Loucy (cell line): ENCODE data around the gene AKT1S1.
A peak's percentile ranks its signal among the peaks of the same experiment; 100 is the strongest.

Source experiments
- H2AFZ ChIP-seq: fragments of 200-600 bp; sonication (generic); 2 replicates; pipeline ENCODE4 v1.6.0; 2016; ENCODE audit warnings: antibody characterized with exemption, mild to moderate bottlenecking, low read length, moderate library complexity
- H3F3A ChIP-seq: fragments of 200-600 bp; 2 replicates; pipeline ENCODE4 v1.6.0; 2016; ENCODE audit warnings: antibody characterized with exemption, low read depth, mild to moderate bottlenecking
- H3K27me3 ChIP-seq: fragments of 200-600 bp; sonication (generic); 2 replicates; pipeline ENCODE4 v1.6.1; 2014; ENCODE audit warnings: low read length, mild to moderate bottlenecking; ENCODE audit not compliant: insufficient read depth, poor library complexity, severe bottlenecking
- H3K36me3 ChIP-seq: fragments of 200-600 bp; sonication (generic); 2 replicates; pipeline ENCODE4 v1.6.1; 2016; ENCODE audit warnings: low read length; ENCODE audit not compliant: insufficient read depth
- H3K4me1 ChIP-seq: fragments of 200-600 bp; sonication (generic); 2 replicates; pipeline ENCODE4 v1.5.1; 2014; ENCODE audit warnings: low read length, mild to moderate bottlenecking; ENCODE audit not compliant: insufficient read depth, poor library complexity, severe bottlenecking
- H3K4me2 ChIP-seq: fragments of 200-600 bp; sonication (generic); 2 replicates; pipeline ENCODE4 v1.6.0; 2014; ENCODE audit warnings: antibody characterized with exemption, low read length, low read depth, mild to moderate bottlenecking; ENCODE audit not compliant: poor library complexity, severe bottlenecking
- H3K4me3 ChIP-seq: fragments of 200-600 bp; sonication (generic); 2 replicates; pipeline ENCODE4 v1.5.1; 2014; ENCODE audit warnings: low read length, mild to moderate bottlenecking, mixed read lengths; ENCODE audit not compliant: poor library complexity, severe bottlenecking
- H3K79me2 ChIP-seq: fragments of 200-600 bp; sonication (generic); 2 replicates; pipeline ENCODE4 v1.6.1; 2014; ENCODE audit warnings: low read length; ENCODE audit not compliant: insufficient read depth
- H3K9ac ChIP-seq: fragments of 200-600 bp; sonication (generic); 2 replicates; pipeline ENCODE4 v1.6.0; 2014; ENCODE audit warnings: mild to moderate bottlenecking, low read depth, low read length, moderate library complexity; ENCODE audit not compliant: poor library complexity, severe bottlenecking
- H3K9me2 ChIP-seq: fragments of 200-600 bp; sonication (generic); replicated peaks from 2 replicates; pipeline ENCODE4 v1.6.1; 2016; ENCODE audit warnings: low read depth, low read length, mixed read lengths
- H3K9me3 ChIP-seq: fragments of 200-600 bp; sonication (generic); 2 replicates; pipeline ENCODE4 v1.6.1; 2014; ENCODE audit warnings: mild to moderate bottlenecking, antibody characterized with exemption, low read length, low read depth; ENCODE audit not compliant: insufficient read depth
- H4K20me1 ChIP-seq: fragments of 200-600 bp; sonication (generic); 2 replicates; pipeline ENCODE4 v1.6.0; 2014; ENCODE audit warnings: antibody characterized with exemption, low read length, mild to moderate bottlenecking; ENCODE audit not compliant: insufficient read depth, poor library complexity, severe bottlenecking
- EZH2phosphoT487 ChIP-seq: fragments of 200-600 bp; IDR thresholded peaks from 2 replicates; pipeline ENCODE4 v1.6.1; 2018; ENCODE audit warnings: antibody characterized with exemption, mild to moderate bottlenecking, moderate library complexity, borderline replicate concordance
- TF ChIP-seq, protein P1 (sequence below): fragments of 200-600 bp; sonication (generic); conservative IDR thresholded peaks from 2 replicates; pipeline ENCODE4 v1.5.1; 2014; ENCODE audit warnings: mild to moderate bottlenecking, antibody characterized with exemption, low read length

The AKT1S1 gene

DNA sequence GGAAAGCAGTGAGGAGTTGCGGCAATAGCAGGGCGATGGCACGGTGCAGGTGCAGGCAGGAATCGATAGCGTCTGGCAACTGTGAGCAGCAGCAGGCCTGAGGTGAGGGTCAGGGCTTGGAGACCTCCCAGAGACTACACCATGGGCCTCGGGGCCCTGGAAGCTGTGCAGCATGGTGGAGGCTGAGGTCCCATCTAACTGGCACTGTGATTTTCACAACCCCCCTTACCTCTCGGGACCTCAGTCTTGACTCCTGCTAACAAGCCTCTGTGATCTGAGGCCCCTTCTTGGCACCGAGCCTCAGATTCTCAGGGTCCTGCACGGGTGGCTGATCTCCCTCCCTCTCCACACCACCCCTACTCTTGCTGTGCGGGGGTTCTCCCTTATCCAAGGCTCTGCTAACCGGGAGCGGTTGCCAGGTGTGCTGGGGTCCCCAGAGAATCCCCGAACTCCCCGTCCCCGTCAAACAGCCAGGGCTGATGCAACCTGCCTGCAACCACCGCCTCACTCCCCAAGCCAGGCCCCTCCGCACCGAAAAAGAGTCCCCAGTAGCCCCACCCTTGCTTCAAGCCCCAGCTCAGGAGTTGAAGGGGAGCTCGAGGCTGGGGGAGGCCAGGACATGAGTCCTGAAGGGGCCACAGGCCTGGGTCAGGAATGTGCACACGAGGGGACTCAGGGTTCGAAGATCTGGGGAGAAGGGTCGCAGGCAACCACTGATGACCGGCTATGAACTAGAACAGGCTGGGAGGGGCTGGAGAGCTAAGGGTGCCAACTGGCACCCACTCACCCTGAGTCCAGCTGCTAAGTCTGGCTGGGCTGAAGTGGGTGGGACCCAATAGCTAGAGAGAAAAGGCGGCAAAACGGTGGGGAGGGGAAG is 47.1 kb upstream of the AKT1S1 start:
- Histone ChIP-seq H3K9ac (peak overlapping the region; percentile 65), H3K4me1 (peaks cover 56% of the 10 kb centered on the region), H3K9me3 (no peaks in the 10 kb centered on the region), H2AFZ (no peak overlapping the region), H4K20me1 (peaks cover 92% of the 10 kb centered on the region), H3K4me3 (peak overlapping the region; percentile 69), H3K79me2 (peaks cover 100% of the 10 kb centered on the region), H3K36me3 (peaks cover 35% of the 10 kb centered on the region; the same call in 1 of the 2 replicates), H3K27me3 (peaks cover 7% of the 10 kb centered on the region), H3F3A (no peaks in the 10 kb centered on the region), H3K9me2 (no peaks in the 10 kb centered on the region), H3K4me2 (peak overlapping the region; percentile 96)
- no peak for TF ChIP-seq EZH2phosphoT487
- TF ChIP-seq, protein P1, sequence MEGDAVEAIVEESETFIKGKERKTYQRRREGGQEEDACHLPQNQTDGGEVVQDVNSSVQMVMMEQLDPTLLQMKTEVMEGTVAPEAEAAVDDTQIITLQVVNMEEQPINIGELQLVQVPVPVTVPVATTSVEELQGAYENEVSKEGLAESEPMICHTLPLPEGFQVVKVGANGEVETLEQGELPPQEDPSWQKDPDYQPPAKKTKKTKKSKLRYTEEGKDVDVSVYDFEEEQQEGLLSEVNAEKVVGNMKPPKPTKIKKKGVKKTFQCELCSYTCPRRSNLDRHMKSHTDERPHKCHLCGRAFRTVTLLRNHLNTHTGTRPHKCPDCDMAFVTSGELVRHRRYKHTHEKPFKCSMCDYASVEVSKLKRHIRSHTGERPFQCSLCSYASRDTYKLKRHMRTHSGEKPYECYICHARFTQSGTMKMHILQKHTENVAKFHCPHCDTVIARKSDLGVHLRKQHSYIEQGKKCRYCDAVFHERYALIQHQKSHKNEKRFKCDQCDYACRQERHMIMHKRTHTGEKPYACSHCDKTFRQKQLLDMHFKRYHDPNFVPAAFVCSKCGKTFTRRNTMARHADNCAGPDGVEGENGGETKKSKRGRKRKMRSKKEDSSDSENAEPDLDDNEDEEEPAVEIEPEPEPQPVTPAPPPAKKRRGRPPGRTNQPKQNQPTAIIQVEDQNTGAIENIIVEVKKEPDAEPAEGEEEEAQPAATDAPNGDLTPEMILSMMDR, result no peak

DNA sequence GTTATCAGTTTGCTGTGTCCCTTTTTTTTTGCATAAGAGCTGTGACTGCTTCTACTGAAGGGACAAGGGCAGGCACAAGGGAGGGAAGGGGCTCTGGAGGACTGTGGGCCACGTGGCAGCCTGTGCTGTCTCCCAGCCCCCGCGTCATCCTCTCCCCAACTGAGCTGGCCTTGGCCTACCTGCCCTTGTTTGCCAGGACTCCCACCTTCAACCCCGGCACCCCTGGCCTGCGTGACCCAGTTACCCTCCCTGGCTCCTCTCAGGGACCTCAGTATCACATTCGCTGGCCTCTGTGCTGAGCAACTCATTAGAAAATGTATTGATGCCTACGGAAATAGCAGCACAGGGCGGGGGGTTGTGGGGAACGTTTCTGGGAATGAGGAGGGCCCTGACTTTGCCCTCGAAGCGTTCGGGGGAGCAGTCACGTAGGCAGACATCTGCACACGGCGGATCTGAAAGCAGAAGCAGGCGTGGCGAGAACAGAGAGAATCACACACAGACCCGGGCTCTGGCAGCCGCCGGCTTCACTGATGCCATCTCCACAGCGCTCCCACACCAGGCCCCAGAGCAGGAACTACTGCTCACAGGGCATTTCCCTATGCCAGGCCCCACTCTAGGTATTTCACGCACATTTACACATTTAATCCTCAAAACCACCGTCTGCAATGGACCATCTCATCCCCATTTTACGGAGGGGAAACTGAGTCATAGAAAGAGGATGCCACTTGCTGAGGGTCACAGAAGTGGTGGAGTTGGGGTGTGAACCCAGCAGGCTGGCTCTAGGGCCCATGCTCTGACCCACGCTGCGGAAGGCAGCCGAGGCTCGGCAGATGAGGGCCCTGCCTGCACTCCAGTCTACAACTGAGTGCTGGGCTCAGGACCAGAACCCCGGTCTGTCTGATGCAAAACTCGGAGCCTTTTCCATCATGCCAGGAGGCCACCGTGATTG is 46.2 kb upstream of the AKT1S1 start:
- Histone ChIP-seq H2AFZ (no peak overlapping the region), H3K79me2 (peaks cover 99% of the 10 kb centered on the region), H3K27me3 (no peaks in the 10 kb centered on the region), H3K9ac (peak overlapping the region; percentile 65), H3K36me3 (peaks cover 38% of the 10 kb centered on the region; the same call in 1 of the 2 replicates), H3K9me3 (no peaks in the 10 kb centered on the region), H3K4me2 (peak overlapping the region; percentile 96), H3K9me2 (no peaks in the 10 kb centered on the region), H3K4me3 (peak overlapping the region; percentile 69), H3F3A (no peaks in the 10 kb centered on the region), H4K20me1 (peaks cover 93% of the 10 kb centered on the region), H3K4me1 (peaks cover 56% of the 10 kb centered on the region)
- no peak for TF ChIP-seq EZH2phosphoT487
- TF ChIP-seq, protein P1, result no peak

DNA sequence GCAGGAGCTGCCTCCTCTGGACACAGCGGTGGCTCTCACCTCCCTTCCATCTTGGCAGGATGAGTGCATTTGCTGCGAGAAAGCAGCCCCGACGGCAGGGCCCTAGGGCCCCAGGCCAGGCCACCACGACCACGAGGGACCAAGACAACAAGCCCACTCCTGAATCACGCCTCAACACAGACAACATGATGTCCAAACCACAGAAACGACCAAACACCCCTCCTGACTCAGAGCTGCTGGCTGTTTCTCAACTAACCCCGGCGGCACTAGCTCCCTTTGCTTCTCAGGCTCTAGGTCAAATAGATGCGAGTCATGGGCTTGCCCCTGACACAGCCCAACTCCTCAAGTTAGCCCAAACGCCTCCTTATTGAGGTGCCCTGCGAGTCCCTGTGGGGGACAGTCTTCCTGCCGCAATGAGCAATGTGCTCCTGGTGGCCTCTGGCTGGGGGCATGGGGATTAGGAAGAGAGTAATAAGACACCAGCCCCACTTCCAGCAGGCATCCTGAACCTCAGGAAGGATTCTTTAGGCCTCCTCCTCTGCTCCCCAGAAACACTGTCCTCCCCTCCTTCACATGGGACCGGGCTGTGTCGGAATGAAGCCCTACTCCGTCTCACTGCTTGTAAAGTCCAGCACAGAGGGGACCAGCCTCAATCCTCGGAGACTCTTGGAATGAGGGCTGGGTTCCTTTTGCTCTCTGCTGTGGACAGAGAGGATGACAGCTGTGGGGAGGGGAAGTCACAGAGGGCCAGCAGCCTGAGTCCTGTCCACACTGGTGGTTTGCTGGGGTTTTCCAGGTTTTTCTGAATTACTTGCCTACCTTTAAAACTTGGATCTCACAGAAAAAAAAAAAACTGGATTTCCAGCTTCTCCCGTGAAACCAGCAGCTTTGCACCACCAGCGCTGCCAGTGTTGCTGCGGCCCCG is 45.0 kb upstream of the AKT1S1 start:
- TF ChIP-seq, protein P1, result no peak
- TF ChIP-seq EZH2phosphoT487, result no peak
- Histone ChIP-seq H3F3A (no peaks in the 10 kb centered on the region), H3K4me2 (peak overlapping the region; percentile 96), H4K20me1 (peaks cover 92% of the 10 kb centered on the region), H3K27me3 (no peaks in the 10 kb centered on the region), H3K9ac (no peak overlapping the region), H3K9me3 (no peaks in the 10 kb centered on the region), H3K36me3 (peaks cover 49% of the 10 kb centered on the region; the same call in 1 of the 2 replicates), H3K4me1 (peaks cover 48% of the 10 kb centered on the region), H3K4me3 (peak overlapping the region; percentile 20), H2AFZ (no peak overlapping the region), H3K9me2 (no peaks in the 10 kb centered on the region), H3K79me2 (peaks cover 99% of the 10 kb centered on the region)
